Endodermal cell (in vitro differentiated cells): Measurements from ENCODE around the gene SBF2. TPM values are rescaled to one million over a fixed set of nuclear protein-coding genes. Genes with fewer than 3 reads are reported as not detected.

Experiments used
- DNase-seq: peaks from one replicate; pipeline ENCODE4 v3.0.0-alpha.2; 2017
- H3K27ac ChIP-seq: 2 replicates; pipeline ENCODE4 v1.5.1; 2013; ENCODE audit warnings: mild to moderate bottlenecking, low read depth, low read length, moderate library complexity
- H3K27me3 ChIP-seq: 2 replicates; pipeline ENCODE4 v1.6.1; 2013; ENCODE audit warnings: mild to moderate bottlenecking, low read length, moderate library complexity; ENCODE audit not compliant: insufficient read depth, control insufficient read depth, poor library complexity, severe bottlenecking
- H3K36me3 ChIP-seq: 2 replicates; pipeline ENCODE4 v1.7.0; 2013; ENCODE audit warnings: mild to moderate bottlenecking, low read length, moderate library complexity; ENCODE audit not compliant: control insufficient read depth, insufficient read depth
- H3K4me1 ChIP-seq: one replicate; pipeline ENCODE4 v1.7.0; 2013; ENCODE audit warnings: low read length; ENCODE audit not compliant: control insufficient read depth, insufficient read depth
- H3K4me3 ChIP-seq: 2 replicates; pipeline ENCODE4 v1.5.1; 2013; ENCODE audit warnings: mild to moderate bottlenecking, low read length, moderate library complexity
- H3K9ac ChIP-seq: 2 replicates; pipeline ENCODE4 v1.6.1; 2013; ENCODE audit warnings: mild to moderate bottlenecking, low read length, moderate library complexity; ENCODE audit not compliant: poor library complexity, severe bottlenecking; ENCODE audit errors: extremely low read depth
- H3K9me3 ChIP-seq: 2 replicates; pipeline ENCODE4 v1.6.1; 2013; ENCODE audit warnings: mild to moderate bottlenecking, low read length, moderate library complexity; ENCODE audit not compliant: control insufficient read depth
- H3K27ac Mint-ChIP-seq: 2 replicates; pipeline ENCODE4 v1.8.0; 2020; ENCODE audit warnings: mixed read lengths
- H3K27me3 Mint-ChIP-seq: 2 replicates; pipeline ENCODE4 v1.8.0; 2021; ENCODE audit warnings: mild to moderate bottlenecking, mixed read lengths; ENCODE audit not compliant: insufficient read depth
- H3K36me3 Mint-ChIP-seq: 2 replicates; pipeline ENCODE4 v1.8.0; 2020; ENCODE audit warnings: low read depth, mixed read lengths
- H3K4me1 Mint-ChIP-seq: 2 replicates; pipeline ENCODE4 v1.8.0; 2020; ENCODE audit warnings: mixed read lengths
- H3K4me3 Mint-ChIP-seq: 2 replicates; pipeline ENCODE4 v1.8.0; 2020; ENCODE audit warnings: mild to moderate bottlenecking, moderate library complexity, mixed read lengths
- H3K9me3 Mint-ChIP-seq: 2 replicates; pipeline ENCODE4 v1.8.0; 2020; ENCODE audit warnings: mild to moderate bottlenecking, mixed read lengths
- WGBS, 2 experiments: methylation state at CpG; one replicate each; pipeline versions ENCODE4 v1.1.5 to v1.1.7; 2013; ENCODE audit warnings: missing lambda C conversion rate in 2 of 2, mixed read lengths in 1 of 2; ENCODE audit not compliant: insufficient coverage in 1 of 2, insufficient read length in 1 of 2; 5-methylcytosine and 5-hydroxymethylcytosine counted together
- total RNA-seq, 2 donors: library from RNA; stranded (reverse); fragmentation: NEBNext Ultra II Directional in 1 of 2; extraction: Animal tissue kit (Norgen Biotek cat#: 25700) in 1 of 2; gene quantifications; 2 replicates in 1 of 2; 3 replicates in 1 of 2; pipeline ENCODE4 v1.2.1, GENCODE V29; 2021
- TF ChIP-seq, protein P1 (sequence below): fragments of 200-600 bp; sonication (generic); conservative IDR thresholded peaks from 2 replicates; pipeline ENCODE4 v1.5.0; 2021; ENCODE audit warnings: antibody characterized with exemption, mild to moderate bottlenecking

The SBF2 gene
- total RNA-seq, 2 donors from 2014 or later = 27.1 to 32.5 TPM

DNA sequence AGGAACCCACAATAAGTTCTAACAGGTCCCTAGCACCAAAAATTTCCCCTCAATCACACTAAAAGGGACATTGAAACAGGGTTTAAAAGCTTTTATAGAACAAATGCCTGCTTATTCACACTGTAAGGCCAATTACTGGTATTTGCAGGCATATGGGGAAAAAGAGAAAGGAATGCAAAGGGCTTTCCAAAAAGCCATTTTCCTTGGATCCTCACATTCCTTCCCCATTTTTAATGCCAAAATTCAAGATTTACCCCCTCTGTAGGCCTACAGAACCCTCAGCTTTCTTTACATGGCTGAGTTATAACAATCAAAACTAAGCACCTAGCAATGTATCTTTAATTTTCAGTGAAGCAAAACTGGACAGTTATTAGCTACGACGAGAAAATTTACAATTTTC is 102.0 kb downstream of the SBF2 start:
- Mint-ChIP-seq H3K27ac (no peak overlapping the region), H3K27me3 (no peaks in the 10 kb centered on the region), H3K36me3 (peaks cover 3% of the 10 kb centered on the region), H3K9me3 (no peaks in the 10 kb centered on the region), H3K4me1 (no peaks in the 10 kb centered on the region), H3K4me3 (no peak overlapping the region)
- H3K27me3 ChIP-seq = no peaks in the 10 kb centered on the region
- DNase-seq = no peak
- no peaks in the 10 kb centered on the region for H3K4me1 ChIP-seq
- no peak overlapping the region for H3K9ac ChIP-seq
- whole genome bisulfite sequencing, 2 experiments = 85 to 100% methylated on average over 2 of the region's 2 CpGs
- H3K36me3 ChIP-seq = no peaks in the 10 kb centered on the region
- H3K4me3 ChIP-seq = no peak overlapping the region
- TF ChIP-seq, protein P1, sequence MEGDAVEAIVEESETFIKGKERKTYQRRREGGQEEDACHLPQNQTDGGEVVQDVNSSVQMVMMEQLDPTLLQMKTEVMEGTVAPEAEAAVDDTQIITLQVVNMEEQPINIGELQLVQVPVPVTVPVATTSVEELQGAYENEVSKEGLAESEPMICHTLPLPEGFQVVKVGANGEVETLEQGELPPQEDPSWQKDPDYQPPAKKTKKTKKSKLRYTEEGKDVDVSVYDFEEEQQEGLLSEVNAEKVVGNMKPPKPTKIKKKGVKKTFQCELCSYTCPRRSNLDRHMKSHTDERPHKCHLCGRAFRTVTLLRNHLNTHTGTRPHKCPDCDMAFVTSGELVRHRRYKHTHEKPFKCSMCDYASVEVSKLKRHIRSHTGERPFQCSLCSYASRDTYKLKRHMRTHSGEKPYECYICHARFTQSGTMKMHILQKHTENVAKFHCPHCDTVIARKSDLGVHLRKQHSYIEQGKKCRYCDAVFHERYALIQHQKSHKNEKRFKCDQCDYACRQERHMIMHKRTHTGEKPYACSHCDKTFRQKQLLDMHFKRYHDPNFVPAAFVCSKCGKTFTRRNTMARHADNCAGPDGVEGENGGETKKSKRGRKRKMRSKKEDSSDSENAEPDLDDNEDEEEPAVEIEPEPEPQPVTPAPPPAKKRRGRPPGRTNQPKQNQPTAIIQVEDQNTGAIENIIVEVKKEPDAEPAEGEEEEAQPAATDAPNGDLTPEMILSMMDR = no peak
- no peak overlapping the region for H3K27ac ChIP-seq
- H3K9me3 ChIP-seq = no peaks in the 10 kb centered on the region

- peaks cover 2% of the 10 kb centered on the region for H3K9me3 Mint-ChIP-seq
- no peaks in the 10 kb centered on the region for H3K9me3 ChIP-seq
- no peak overlapping the region for H3K27ac Mint-ChIP-seq
- WGBS, 2 experiments = 98 to 100% methylated on average over 3 of the region's 3 CpGs
- H3K4me3 ChIP-seq = no peak overlapping the region
- no peak for DNase-seq
- H3K27me3 ChIP-seq = no peaks in the 10 kb centered on the region
- TF ChIP-seq, protein P1 = peak; percentile 49
- no peaks in the 10 kb centered on the region for H3K36me3 ChIP-seq
- no peaks in the 10 kb centered on the region for H3K4me1 ChIP-seq
- H3K9ac ChIP-seq = no peak overlapping the region
- no peak overlapping the region for H3K4me3 Mint-ChIP-seq
- H3K36me3 Mint-ChIP-seq = no peaks in the 10 kb centered on the region
- H3K4me1 Mint-ChIP-seq = no peaks in the 10 kb centered on the region
- no peaks in the 10 kb centered on the region for H3K27me3 Mint-ChIP-seq
- no peak overlapping the region for H3K27ac ChIP-seq
Measured at GRCh38 chr11:10181811-10182210, 112.2 kb downstream of the SBF2 start.

DNA sequence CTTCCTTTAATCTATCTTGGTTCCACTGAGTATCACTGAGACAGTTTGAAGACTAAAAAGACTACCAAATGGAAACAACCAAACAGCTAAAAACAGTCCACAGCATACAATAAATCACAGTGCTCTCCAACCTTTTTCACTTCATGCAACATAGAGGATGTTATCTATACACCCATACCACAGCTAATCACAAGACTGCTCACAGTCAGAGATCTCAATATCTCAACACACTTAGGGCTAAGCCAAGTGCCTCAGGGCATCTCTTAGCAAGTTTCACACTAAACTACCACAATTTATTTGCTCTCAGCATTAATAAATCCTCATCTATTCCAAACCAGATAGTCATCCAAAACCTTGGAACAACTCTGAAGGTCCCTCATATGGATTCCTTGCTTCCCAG is 129.4 kb downstream of the SBF2 start:
- H3K4me3 ChIP-seq = no peak overlapping the region
- H3K4me3 Mint-ChIP-seq = no peak overlapping the region
- H3K9me3 ChIP-seq = no peaks in the 10 kb centered on the region
- no peak for DNase-seq
- H3K36me3 ChIP-seq = no peaks in the 10 kb centered on the region
- no peaks in the 10 kb centered on the region for H3K27me3 Mint-ChIP-seq
- H3K4me1 Mint-ChIP-seq = no peaks in the 10 kb centered on the region
- TF ChIP-seq, protein P1 = no peak
- no peak overlapping the region for H3K27ac Mint-ChIP-seq
- H3K9ac ChIP-seq = no peak overlapping the region
- no peaks in the 10 kb centered on the region for H3K9me3 Mint-ChIP-seq
- no peaks in the 10 kb centered on the region for H3K4me1 ChIP-seq
- no peaks in the 10 kb centered on the region for H3K27me3 ChIP-seq
- no peak overlapping the region for H3K27ac ChIP-seq
- H3K36me3 Mint-ChIP-seq = peaks cover 1% of the 10 kb centered on the region
